Neural progenitor cell (in vitro differentiated cells): Measurements from ENCODE around the gene NOL8. TPM values are rescaled to one million over a fixed set of nuclear protein-coding genes. Genes with fewer than 3 reads are reported as not detected.

ENCODE experiments used
- DNase-seq: peaks from one replicate; pipeline ENCODE4 v3.0.0-alpha.2; 2016; ENCODE audit warnings: low spot score
- H2AFZ ChIP-seq: fragments of 200-600 bp; sonication (generic); replicated peaks from 2 replicates; pipeline ENCODE4 v1.6.1; 2016; ENCODE audit warnings: antibody characterized with exemption
- H3F3A ChIP-seq: fragments of 200-600 bp; sonication (generic); 2 replicates; pipeline ENCODE4 v1.6.1; 2016; ENCODE audit warnings: antibody characterized with exemption, low read depth
- H3K27ac ChIP-seq: fragments of 200-600 bp; sonication (generic); 2 replicates; pipeline ENCODE4 v1.5.1; 2016; ENCODE audit warnings: mild to moderate bottlenecking
- H3K27me3 ChIP-seq: fragments of 200-600 bp; sonication (generic); 2 replicates; pipeline ENCODE4 v1.6.1; 2016; ENCODE audit warnings: mild to moderate bottlenecking, moderate library complexity
- H3K36me3 ChIP-seq: fragments of 200-600 bp; sonication (generic); 2 replicates; pipeline ENCODE4 v1.5.1; 2016
- H3K4me1 ChIP-seq: fragments of 200-600 bp; sonication (generic); 2 replicates; pipeline ENCODE4 v1.6.1; 2016; ENCODE audit warnings: mixed run types
- H3K4me2 ChIP-seq: fragments of 200-600 bp; sonication (generic); 2 replicates; pipeline ENCODE4 v1.6.1; 2016
- H3K4me3 ChIP-seq: fragments of 200-600 bp; sonication (generic); 2 replicates; pipeline ENCODE4 v1.5.1; 2016
- H3K79me2 ChIP-seq: fragments of 200-600 bp; sonication (generic); 2 replicates; pipeline ENCODE4 v1.6.1; 2016; ENCODE audit warnings: low read depth
- H3K9ac ChIP-seq: fragments of 200-600 bp; sonication (generic); 2 replicates; pipeline ENCODE4 v1.6.1; 2016
- H3K9me3 ChIP-seq: fragments of 200-600 bp; sonication (generic); 2 replicates; pipeline ENCODE4 v1.5.1; 2016; ENCODE audit warnings: low read depth
- H4K20me1 ChIP-seq: fragments of 200-600 bp; sonication (generic); 2 replicates; pipeline ENCODE4 v1.6.1; 2016; ENCODE audit warnings: low read depth
- H3K27ac Mint-ChIP-seq: 3 replicates; pipeline ENCODE4 v1.8.0; 2021; ENCODE audit warnings: mixed read lengths
- H3K27me3 Mint-ChIP-seq: 2 replicates; pipeline ENCODE4 v1.8.0; 2022; ENCODE audit warnings: low read depth, mild to moderate bottlenecking, inconsistent platforms, moderate library complexity, mixed read lengths; ENCODE audit not compliant: insufficient read depth
- H3K36me3 Mint-ChIP-seq: 3 replicates; pipeline ENCODE4 v1.8.0; 2021; ENCODE audit warnings: mixed read lengths
- H3K4me1 Mint-ChIP-seq: 3 replicates; pipeline ENCODE4 v1.8.0; 2021; ENCODE audit warnings: mixed read lengths
- H3K4me3 Mint-ChIP-seq: 3 replicates; pipeline ENCODE4 v1.8.0; 2021; ENCODE audit warnings: mild to moderate bottlenecking, moderate library complexity, mixed read lengths
- H3K9me3 Mint-ChIP-seq: 3 replicates; pipeline ENCODE4 v1.8.0; 2020; ENCODE audit warnings: mixed read lengths
- CTCF ChIP-seq: fragments of 200-600 bp; sonication (generic); IDR thresholded peaks from 2 replicates; pipeline ENCODE4 v1.5.1; 2017; ENCODE audit warnings: antibody characterized with exemption, mild to moderate bottlenecking
- EZH2 ChIP-seq: fragments of 200-600 bp; sonication (generic); IDR thresholded peaks from 2 replicates; pipeline ENCODE4 v1.6.1; 2017; ENCODE audit warnings: antibody characterized with exemption, mild to moderate bottlenecking, moderate library complexity
- EZH2phosphoT487 ChIP-seq: fragments of 200-600 bp; sonication (generic); IDR thresholded peaks from 2 replicates; pipeline ENCODE4 v1.6.1; 2017; ENCODE audit warnings: antibody characterized with exemption
- total RNA-seq: library from RNA; depleted of rRNA; stranded (reverse); fragments of >200 nt; gene quantifications from 2 replicates; pipeline ENCODE4 v1.2.3, GENCODE V29; 2015; ENCODE audit warnings: low replicate concordance

The NOL8 gene
- total RNA-seq, 1 donor from 2014 or later = 21.0 TPM

GRCh38 chr9:92293075-92293354, 32.1 kb downstream of the NOL8 start:
- H3K36me3 ChIP-seq = no peaks in the 10 kb centered on the region
- no peak for TF ChIP-seq EZH2
- no peak for TF ChIP-seq EZH2phosphoT487
- no peak for TF ChIP-seq CTCF
- Mint-ChIP-seq H3K4me1 (peaks cover 23% of the 10 kb centered on the region), H3K36me3 (peaks cover 21% of the 10 kb centered on the region), H3K27ac (peak overlapping the region; percentile 26), H3K27me3 (peaks cover 2% of the 10 kb centered on the region), H3K4me3 (peak overlapping the region; percentile 99), H3K9me3 (no peaks in the 10 kb centered on the region)
- peak overlapping the region; percentile 89 for H3K9ac ChIP-seq
- peak overlapping the region; percentile 88 for H3K4me3 ChIP-seq
- H3K27ac ChIP-seq = no peak overlapping the region
- H3K27me3 ChIP-seq = no peaks in the 10 kb centered on the region
- peaks cover 17% of the 10 kb centered on the region for H3F3A ChIP-seq
- H3K4me1 ChIP-seq = peaks cover 14% of the 10 kb centered on the region
- H3K9me3 ChIP-seq = no peaks in the 10 kb centered on the region
- H3K4me2 ChIP-seq = peak overlapping the region; percentile 99
- peaks cover 6% of the 10 kb centered on the region for H4K20me1 ChIP-seq
- DNase-seq = no peak
- H3K79me2 ChIP-seq = peaks cover 62% of the 10 kb centered on the region
- peak overlapping the region; percentile 77 for H2AFZ ChIP-seq

- H3K36me3 Mint-ChIP-seq = peaks cover 24% of the 10 kb centered on the region
- H3K4me1 Mint-ChIP-seq = peaks cover 23% of the 10 kb centered on the region
- Histone ChIP-seq H3F3A (peaks cover 17% of the 10 kb centered on the region), H4K20me1 (peaks cover 6% of the 10 kb centered on the region), H3K4me3 (peak overlapping the region; percentile 88), H3K9ac (peak overlapping the region; percentile 89), H3K27ac (no peak overlapping the region), H3K4me2 (peak overlapping the region; percentile 99), H3K4me1 (peaks cover 14% of the 10 kb centered on the region), H3K27me3 (no peaks in the 10 kb centered on the region), H3K9me3 (no peaks in the 10 kb centered on the region), H3K79me2 (peaks cover 67% of the 10 kb centered on the region), H3K36me3 (no peaks in the 10 kb centered on the region), H2AFZ (no peak overlapping the region)
- peak overlapping the region; percentile 26 for H3K27ac Mint-ChIP-seq
- DNase-seq = no peak
- no peaks in the 10 kb centered on the region for H3K9me3 Mint-ChIP-seq
- TF ChIP-seq EZH2 = no peak
- TF ChIP-seq EZH2phosphoT487 = no peak
- TF ChIP-seq CTCF = no peak
- peak overlapping the region; percentile 99 for H3K4me3 Mint-ChIP-seq
- peaks cover 2% of the 10 kb centered on the region for H3K27me3 Mint-ChIP-seq
Measured at GRCh38 chr9:92292338-92293074, 32.6 kb downstream of the NOL8 start.

- no peak overlapping the region for H3K27ac Mint-ChIP-seq
- Histone ChIP-seq H3K4me3 (no peak overlapping the region), H3K79me2 (peaks cover 76% of the 10 kb centered on the region)
Measured at GRCh38 chr9:92291577-92291976, 33.6 kb downstream of the NOL8 start.

More at GRCh38 chr9:92291577-92291976, 33.6 kb downstream of the NOL8 start:
- Histone ChIP-seq H3F3A (peaks cover 17% of the 10 kb centered on the region), H3K9me3 (no peaks in the 10 kb centered on the region), H3K4me1 (peaks cover 14% of the 10 kb centered on the region), H3K36me3 (peaks cover 5% of the 10 kb centered on the region), H3K27me3 (no peaks in the 10 kb centered on the region), H3K9ac (no peak overlapping the region), H4K20me1 (peaks cover 6% of the 10 kb centered on the region), H3K4me2 (no peak overlapping the region), H2AFZ (no peak overlapping the region), H3K27ac (no peak overlapping the region)
- Mint-ChIP-seq H3K4me3 (no peak overlapping the region), H3K4me1 (peaks cover 23% of the 10 kb centered on the region), H3K27me3 (peaks cover 2% of the 10 kb centered on the region), H3K9me3 (no peaks in the 10 kb centered on the region), H3K36me3 (peaks cover 19% of the 10 kb centered on the region)
- DNase-seq = no peak
- TF ChIP-seq EZH2 (no peak), CTCF (no peak), EZH2phosphoT487 (no peak)
